Esophagus squamous epithelium (tissue), 5 donors: ENCODE data around the gene LAMA3. TPM values are rescaled to one million over a fixed set of nuclear protein-coding genes. Genes with fewer than 3 reads are reported as not detected.

Experiments used
- DNase-seq: peaks from one replicate; lab custom pipeline; 2025; lab: John Stamatoyannopoulos, UW
- H3K27ac ChIP-seq, 4 donors: fragments of 200-600 bp; sonication (generic); one replicate each; pipeline ENCODE4 v1.5.1; 2016 to 2019; ENCODE audit warnings: mild to moderate bottlenecking in 1 of 4
- H3K27me3 ChIP-seq, 4 donors: fragments of 200-600 bp; sonication (generic); 1 replicate in 3 of 4; 2 replicates in 1 of 4; pipeline versions ENCODE4 v1.5.1 to v1.6.0; 2017 to 2021; ENCODE audit warnings: antibody characterized with exemption in 1 of 4
- H3K36me3 ChIP-seq, 3 donors: fragments of 200-600 bp; sonication (generic); one replicate each; pipeline ENCODE4 v1.5.1; 2016 to 2019
- H3K4me1 ChIP-seq, 3 donors: fragments of 200-600 bp; sonication (generic); one replicate each; pipeline ENCODE4 v1.5.1; 2017 to 2019
- H3K4me3 ChIP-seq, 4 donors: fragments of 200-600 bp; sonication (generic); 1 replicate in 3 of 4; 2 replicates in 1 of 4; pipeline ENCODE4 v1.5.1; 2016 to 2019; ENCODE audit warnings: mild to moderate bottlenecking in 2 of 4, moderate library complexity in 1 of 4
- H3K9me3 ChIP-seq, 3 donors: fragments of 200-600 bp; sonication (generic); one replicate each; pipeline ENCODE4 v1.5.1; 2016 to 2019
- CTCF ChIP-seq, 6 experiments: fragments of 450-650 bp in 4 of 6; fragments of 200-600 bp in 2 of 6; sonication (generic) in 2 of 6; IDR thresholded peaks; one replicate each; pipeline ENCODE4 v1.5.1; 2016 to 2019; ENCODE audit warnings: antibody characterized with exemption in 6 of 6, mild to moderate bottlenecking in 4 of 6, moderate library complexity in 4 of 6
- POLR2A ChIP-seq, 4 donors: fragments of 450-650 bp; IDR thresholded peaks; one replicate each; pipeline ENCODE4 v1.6.1; 2017; ENCODE audit warnings: antibody characterized with exemption in 4 of 4, mild to moderate bottlenecking in 4 of 4, moderate library complexity in 3 of 4
- WGBS, 2 donors: methylation state at CpG; one replicate each; pipeline ENCODE4 v1.1.5; 2018; 5-methylcytosine and 5-hydroxymethylcytosine counted together
- intact Hi-C: fragments of 100-400 bp; cut with DNase I; formaldehyde crosslinking; loops from one replicate; pipeline ENCODE4 v1.15.0; 2022
- total RNA-seq, 4 donors: library from RNA; depleted of rRNA; stranded (reverse); fragments of >200 nt; gene quantifications; one replicate each; pipeline ENCODE4 v1.1.0, GENCODE V29; 2016
- donor health status: DM: yes; HTN: yes; CAD: no.

LAMA3 gene
- total RNA-seq, 4 donors from 2014 or later = 28.7 to 81.3 (median 44.8) TPM

- Histone ChIP-seq H3K27me3 (peaks cover 0 to under 1% (median 0%) of the 10 kb centered on the region in 4 donors), H3K27ac (no peak overlapping the region), H3K4me1 (peaks cover 3 to 32% (median 5%) of the 10 kb centered on the region in 3 donors), H3K4me3 (no peak overlapping the region), H3K36me3 (no peaks in the 10 kb centered on the region), H3K9me3 (no peaks in the 10 kb centered on the region)
- DNase-seq = no peak
- 16 to 26% methylated on average over 4 of the region's 4 CpGs for WGBS, 2 donors
- TF ChIP-seq CTCF (IDR thresholded peaks at IDR 0.05) (no peak), POLR2A (IDR thresholded peaks at IDR 0.05) (no peak)
- intact Hi-C loops = no loop called here
These were observed 20.5 kb upstream of the LAMA3 start for GRCh38 chr18:23668731-23669130.

GRCh38 chr18:23669202-23669766 is 20.0 kb upstream of the LAMA3 start:
- no peaks in the 10 kb centered on the region for H3K9me3 ChIP-seq
- WGBS, 2 donors = 87 to 88% methylated on average over 7 to 8 of the region's 8 CpGs
- H3K4me1 ChIP-seq = peaks cover 3 to 38% (median 9%) of the 10 kb centered on the region in 3 donors
- intact Hi-C loops = no loop called here
- H3K27ac ChIP-seq = no peak overlapping the region
- no peak for TF ChIP-seq POLR2A (IDR thresholded peaks at IDR 0.05)
- TF ChIP-seq CTCF (IDR thresholded peaks at IDR 0.05) = no peak
- no peak for DNase-seq
- H3K27me3 ChIP-seq = no peaks in the 10 kb centered on the region
- H3K36me3 ChIP-seq = no peaks in the 10 kb centered on the region
- no peak overlapping the region for H3K4me3 ChIP-seq

- WGBS, 2 donors = 64 to 79% methylated on average over 4 of the region's 4 CpGs
- no peak overlapping the region for H3K4me3 ChIP-seq
- intact Hi-C loops = no loop called here
These were observed 19.3 kb upstream of the LAMA3 start for GRCh38 chr18:23669804-23670405.

GRCh38 chr18:23671564-23671963 is 17.7 kb upstream of the LAMA3 start:
- DNase-seq = no peak
- WGBS, 2 donors = 50% methylated on average over 1 of the region's 1 CpG; no CpG with 5 or more reads in 1 of the 2 donors
- intact Hi-C loops = no loop called here
- H3K27me3 ChIP-seq = no peaks in the 10 kb centered on the region
- H3K36me3 ChIP-seq = no peaks in the 10 kb centered on the region
- H3K4me3 ChIP-seq = no peak overlapping the region
- no peak overlapping the region for H3K27ac ChIP-seq
- H3K4me1 ChIP-seq = peaks cover 3 to 42% (median 9%) of the 10 kb centered on the region in 3 donors
- H3K9me3 ChIP-seq = no peaks in the 10 kb centered on the region
- no peak for TF ChIP-seq POLR2A (IDR thresholded peaks at IDR 0.05)
- no peak for TF ChIP-seq CTCF (IDR thresholded peaks at IDR 0.05)

More at GRCh38 chr18:23669804-23670405, 19.3 kb upstream of the LAMA3 start:
- no peaks in the 10 kb centered on the region for H3K27me3 ChIP-seq
- H3K9me3 ChIP-seq = no peaks in the 10 kb centered on the region
- peaks cover 3 to 42% (median 9%) of the 10 kb centered on the region in 3 donors for H3K4me1 ChIP-seq
- no peak for DNase-seq
- no peak overlapping the region for H3K27ac ChIP-seq
- TF ChIP-seq POLR2A (IDR thresholded peaks at IDR 0.05) (no peak), CTCF (IDR thresholded peaks at IDR 0.05) (no peak)
- no peaks in the 10 kb centered on the region for H3K36me3 ChIP-seq

- no peak for DNase-seq
- 21 to 39% methylated on average over 1 of the region's 1 CpG for WGBS, 2 donors
- Histone ChIP-seq H3K36me3 (no peaks in the 10 kb centered on the region), H3K9me3 (no peaks in the 10 kb centered on the region), H3K27ac (peak overlapping the region in 2 of 4 donors; percentile 28 to 65), H3K4me1 (peaks cover 0 to 32% (median 4%) of the 10 kb centered on the region in 3 donors), H3K27me3 (no peaks in the 10 kb centered on the region), H3K4me3 (no peak overlapping the region)
- intact Hi-C loops = no loop called here
- TF ChIP-seq CTCF (IDR thresholded peaks at IDR 0.05) (no peak), POLR2A (IDR thresholded peaks at IDR 0.05) (no peak)
These were observed 15.5 kb upstream of the LAMA3 start for GRCh38 chr18:23673725-23674124.
